ENCODE data around the gene GRIK5.

Gene GRIK5

GRCh38 chr19:42097461-42097860, 27.5 kb upstream of the GRIK5 start:
- DNase-seq (ENCODE audit: extremely low read depth, insufficient read length), result no peak
- no peak for TF ChIP-seq CTCF (IDR thresholded peaks at IDR 0.05; ENCODE audit: insufficient read depth, low read length, poor library complexity, severe bottlenecking)
- no peaks in the 10 kb centered on the region for H3K27me3 ChIP-seq (replicated peaks; ENCODE audit: control insufficient read depth, insufficient read depth, low read length)
- H3K36me3 ChIP-seq (ENCODE audit: control insufficient read depth, insufficient read depth, low read length), result peaks cover 42% of the 10 kb centered on the region
- H3K4me3 ChIP-seq (replicated peaks; ENCODE audit: low read depth, low read length), result no peak overlapping the region

DNA sequence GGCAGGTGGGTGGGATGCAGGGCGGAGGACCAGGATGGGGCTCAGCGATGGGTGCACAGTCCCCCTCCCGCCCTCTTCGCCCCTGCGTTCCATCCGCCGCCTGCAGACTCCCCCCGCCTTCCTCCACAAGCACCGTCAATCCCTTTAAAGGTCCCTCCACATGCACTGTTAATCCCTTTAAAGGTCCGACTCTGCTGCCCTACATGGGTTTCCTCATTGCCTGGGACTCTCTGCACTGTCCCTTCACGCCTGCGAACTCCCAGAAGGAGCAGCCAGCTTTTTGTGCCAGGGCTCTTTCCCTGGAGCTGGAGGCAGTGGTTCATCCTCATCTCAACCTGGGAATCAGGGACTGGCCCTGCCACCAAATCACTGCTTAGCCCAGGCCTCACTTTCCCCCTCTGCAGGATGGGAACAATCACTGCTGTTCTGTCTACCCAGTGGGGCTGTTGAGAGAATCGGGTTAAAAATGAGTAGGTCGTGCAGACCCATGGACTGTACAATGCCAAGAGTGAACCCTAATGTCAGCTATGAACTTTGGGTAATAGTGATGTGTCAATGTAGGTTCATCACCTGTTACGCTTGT, 26.3 kb upstream of the GRIK5 start:
- Histone ChIP-seq H3K4me3 (replicated peaks; ENCODE audit: low read depth, low read length) (no peak overlapping the region), H3K36me3 (ENCODE audit: control insufficient read depth, insufficient read depth, low read length) (peaks cover 48% of the 10 kb centered on the region), H3K27me3 (replicated peaks; ENCODE audit: control insufficient read depth, insufficient read depth, low read length) (no peaks in the 10 kb centered on the region)
- DNase-seq (ENCODE audit: extremely low read depth, insufficient read length), result no peak
- TF ChIP-seq CTCF (IDR thresholded peaks at IDR 0.05; ENCODE audit: insufficient read depth, low read length, poor library complexity, severe bottlenecking), result no peak

GRCh38 chr19:42095814-42096230, 25.8 kb upstream of the GRIK5 start:
- no peak overlapping the region for H3K4me3 ChIP-seq (replicated peaks; ENCODE audit: low read depth, low read length)
- H3K27me3 ChIP-seq (replicated peaks; ENCODE audit: control insufficient read depth, insufficient read depth, low read length), result no peaks in the 10 kb centered on the region
- peaks cover 47% of the 10 kb centered on the region for H3K36me3 ChIP-seq (ENCODE audit: control insufficient read depth, insufficient read depth, low read length)
- no peak for DNase-seq (ENCODE audit: extremely low read depth, insufficient read length)
- TF ChIP-seq CTCF (IDR thresholded peaks at IDR 0.05; ENCODE audit: insufficient read depth, low read length, poor library complexity, severe bottlenecking), result no peak

DNA sequence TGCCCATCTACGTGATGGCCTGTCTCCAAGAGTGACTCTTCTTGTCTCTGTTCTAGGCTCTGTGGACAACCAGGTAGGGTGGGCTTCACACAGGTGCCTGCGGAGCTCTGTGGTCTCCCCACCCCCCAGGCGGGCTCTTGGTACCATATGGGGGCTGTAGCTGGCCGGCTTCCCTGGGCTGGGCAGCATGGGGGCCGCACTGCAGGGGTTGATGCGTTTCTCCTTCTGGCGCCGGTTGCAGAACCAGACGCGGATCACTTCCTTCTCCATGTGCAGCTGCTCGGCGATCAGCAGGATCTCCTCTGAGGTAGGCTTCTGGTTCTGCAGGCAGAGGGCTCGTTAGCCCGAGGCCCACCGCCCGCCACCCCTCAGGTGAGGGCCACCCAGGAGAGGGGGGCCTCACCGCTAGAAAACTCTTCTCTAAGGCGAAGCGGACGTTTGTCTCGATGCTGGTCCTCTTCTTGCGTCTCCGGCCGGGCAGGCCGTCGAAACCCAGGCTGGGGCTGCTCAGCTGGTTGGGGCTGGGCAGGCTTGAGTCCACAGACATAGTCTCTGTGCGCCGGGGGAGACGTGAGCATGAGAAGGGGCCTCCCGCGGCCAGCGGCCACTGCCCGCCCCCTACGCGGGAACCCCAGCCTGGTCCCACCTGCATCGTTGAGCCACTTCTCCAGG, 25.3 kb upstream of the GRIK5 start:
- no peak for DNase-seq (ENCODE audit: extremely low read depth, insufficient read length)
- no peak for TF ChIP-seq CTCF (IDR thresholded peaks at IDR 0.05; ENCODE audit: insufficient read depth, low read length, poor library complexity, severe bottlenecking)
- no peak overlapping the region for H3K4me3 ChIP-seq (replicated peaks; ENCODE audit: low read depth, low read length)
- peaks cover 46% of the 10 kb centered on the region for H3K36me3 ChIP-seq (ENCODE audit: control insufficient read depth, insufficient read depth, low read length)
- no peaks in the 10 kb centered on the region for H3K27me3 ChIP-seq (replicated peaks; ENCODE audit: control insufficient read depth, insufficient read depth, low read length)

DNA sequence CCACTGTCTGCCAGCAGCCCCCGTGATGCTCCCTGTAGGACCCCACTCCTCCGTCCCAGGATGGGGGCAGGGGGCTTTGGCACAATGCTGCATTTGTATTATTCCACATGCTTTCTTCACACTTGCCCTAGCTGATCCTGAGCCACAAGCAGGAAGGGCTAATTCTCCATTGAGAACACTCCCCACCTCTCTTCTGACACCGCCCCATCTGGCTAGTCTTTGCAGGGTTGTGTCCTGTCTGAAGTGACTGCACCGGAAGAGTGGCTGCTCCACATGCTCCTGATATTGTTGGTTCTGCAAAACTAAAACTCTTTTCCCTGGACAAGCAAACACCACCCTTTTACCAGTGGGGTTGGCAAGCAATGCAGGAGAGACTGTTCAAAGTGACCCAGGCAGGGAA, 23.9 kb upstream of the GRIK5 start:
- DNase-seq (ENCODE audit: extremely low read depth, insufficient read length), result no peak
- Histone ChIP-seq H3K27me3 (replicated peaks; ENCODE audit: control insufficient read depth, insufficient read depth, low read length) (no peaks in the 10 kb centered on the region), H3K36me3 (ENCODE audit: control insufficient read depth, insufficient read depth, low read length) (peaks cover 40% of the 10 kb centered on the region), H3K4me3 (replicated peaks; ENCODE audit: low read depth, low read length) (no peak overlapping the region)
- TF ChIP-seq CTCF (IDR thresholded peaks at IDR 0.05; ENCODE audit: insufficient read depth, low read length, poor library complexity, severe bottlenecking), result no peak

Data from GM06990 (cell line).